PC-3 (cell line): ENCODE measurements around the gene LRRC59. TPM values are rescaled to one million over a fixed set of nuclear protein-coding genes. Genes with fewer than 3 reads are reported as not detected.
"Not testable (repeated sequence)": the region's sequence is repeated elsewhere in the genome, so short reads cannot be mapped to it uniquely, and the experiment has no call there.

ENCODE experiments used
- ATAC-seq: fragments of 200-7000 bp; cut with Tn5 transposase; 2 replicates; pipeline ENCODE4 v1.9.1; 2020; ENCODE audit warnings: mild to moderate bottlenecking, moderate library complexity
- BruUV-seq: library from RNA; stranded (reverse); fragments of 400-500 nt; replicated peaks from 2 replicates; lab custom pipeline; 2021; lab: Mats Ljungman, UMichigan
- CTCF ChIA-PET: fragments of 300-600 bp; sonication (Branson Sonifier 250); formaldehyde crosslinking; loops from one replicate; lab custom pipeline; 2022; ENCODE audit warnings: antibody characterized with exemption; lab: Charles Lee
- POLR2A ChIA-PET: fragments of 300-600 bp; sonication (Branson Sonifier 250); formaldehyde crosslinking; loops from one replicate; lab custom pipeline; 2022; ENCODE audit warnings: antibody characterized with exemption; ENCODE audit not compliant: unreplicated experiment; lab: Charles Lee
- DNase-seq: peaks from one replicate; pipeline ENCODE4 v3.0.0-alpha.2; 2015
- H2AFZ ChIP-seq: fragments of 300-600 bp; sonication (generic); 2 replicates; pipeline ENCODE4 v1.6.0; 2016; ENCODE audit warnings: antibody characterized with exemption, low read length
- H3F3A ChIP-seq: fragments of 300-600 bp; sonication (generic); one replicate; pipeline ENCODE4 v1.6.0; 2017; ENCODE audit warnings: antibody characterized with exemption, low read length, control low read depth, mild to moderate bottlenecking; ENCODE audit not compliant: unreplicated experiment
- H3K27ac ChIP-seq: fragments of 300-600 bp; sonication (generic); 2 replicates; pipeline ENCODE4 v1.5.1; 2016; ENCODE audit warnings: mild to moderate bottlenecking, low read length
- H3K27me3 ChIP-seq: fragments of 300-600 bp; sonication (generic); 2 replicates; pipeline ENCODE4 v1.6.1; 2016; ENCODE audit warnings: low read length, mixed read lengths
- H3K36me3 ChIP-seq: fragments of 300-600 bp; sonication (generic); 2 replicates; pipeline ENCODE4 v1.6.1; 2016; ENCODE audit warnings: low read depth, mixed run types, low read length, mixed read lengths
- H3K4me1 ChIP-seq: fragments of 300-600 bp; sonication (generic); 2 replicates; pipeline ENCODE4 v1.5.1; 2016; ENCODE audit warnings: low read length; ENCODE audit not compliant: insufficient read depth
- H3K4me2 ChIP-seq: fragments of 300-600 bp; sonication (generic); 2 replicates; pipeline ENCODE4 v1.6.0; 2016; ENCODE audit warnings: low read length
- H3K4me3 ChIP-seq: fragments of 300-600 bp; sonication (generic); 2 replicates; pipeline ENCODE4 v1.5.1; 2016; ENCODE audit warnings: mild to moderate bottlenecking, low read length, mixed read lengths
- H3K79me2 ChIP-seq: fragments of 300-600 bp; sonication (generic); 2 replicates; pipeline ENCODE4 v1.6.1; 2017; ENCODE audit warnings: low read length, mixed read lengths
- H3K9ac ChIP-seq: fragments of 300-600 bp; sonication (generic); 2 replicates; pipeline ENCODE4 v1.6.0; 2016; ENCODE audit warnings: mild to moderate bottlenecking, low read length
- H3K9me2 ChIP-seq: fragments of 300-600 bp; sonication (generic); replicated peaks from 2 replicates; pipeline ENCODE4 v1.6.1; 2016; ENCODE audit warnings: mixed run types, low read length, mixed read lengths
- H3K9me3 ChIP-seq: fragments of 300-600 bp; sonication (generic); 2 replicates; pipeline ENCODE4 v1.6.1; 2016; ENCODE audit warnings: low read length, mixed read lengths
- H4K20me1 ChIP-seq: fragments of 300-600 bp; sonication (generic); 2 replicates; pipeline ENCODE4 v1.6.1; 2016; ENCODE audit warnings: low read length, mixed read lengths
- CTCF ChIP-seq: fragments of 300-600 bp; sonication (generic); conservative IDR thresholded peaks from 2 replicates; pipeline ENCODE4 v1.5.1; 2017; ENCODE audit warnings: antibody characterized with exemption, low read depth, mild to moderate bottlenecking, low read length
- EZH2 ChIP-seq: fragments of 300-600 bp; sonication (generic); IDR thresholded peaks from one replicate; pipeline ENCODE4 v1.6.1; 2017; ENCODE audit warnings: antibody characterized with exemption, mild to moderate bottlenecking, low read length; ENCODE audit not compliant: unreplicated experiment
- EZH2phosphoT487 ChIP-seq: fragments of 300-600 bp; sonication (generic); IDR thresholded peaks from 2 replicates; pipeline ENCODE4 v1.6.1; 2018; ENCODE audit warnings: mild to moderate bottlenecking, antibody characterized with exemption, low read length, borderline replicate concordance
- intact Hi-C: fragments of 100-400 bp; cut with micrococcal nuclease; formaldehyde crosslinking; loops from 2 replicates; pipeline ENCODE4 v1.9.0; 2023
- total RNA-seq: library from RNA; depleted of rRNA; stranded (reverse); fragments of >200 nt; gene quantifications from 2 replicates; pipeline ENCODE4 v1.2.3, GENCODE V29; 2014

The LRRC59 gene
- total RNA-seq, 1 experiment from 2014 or later, result 324 TPM

- H3F3A ChIP-seq, POLR2A ChIA-PET, DNase-seq, H3K27me3 ChIP-seq, intact Hi-C loops, H3K9me2 ChIP-seq, H3K4me3 ChIP-seq, BruUV-seq, H3K36me3 ChIP-seq, H3K9me3 ChIP-seq, H3K4me2 ChIP-seq, H3K9ac ChIP-seq, H3K27ac ChIP-seq, H2AFZ ChIP-seq, H4K20me1 ChIP-seq, ATAC-seq, CTCF ChIA-PET, H3K79me2 ChIP-seq: not testable (repeated sequence)
- peaks cover 36% of the 10 kb centered on the region for H3K4me1 ChIP-seq
These were observed 22.3 kb upstream of the LRRC59 start for GRCh38 chr17:50419577-50419976.

- H3K36me3 ChIP-seq, result no peaks in the 10 kb centered on the region
- H3K9me2 ChIP-seq, result no peaks in the 10 kb centered on the region
- TF ChIP-seq EZH2, result no peak
- TF ChIP-seq EZH2phosphoT487, result no peak
- TF ChIP-seq CTCF, result no peak
- peak overlapping the region; percentile 35; the same call in 1 of the 2 replicates for H2AFZ ChIP-seq
- H3F3A ChIP-seq, result no peaks in the 10 kb centered on the region
- DNase-seq (peak; percentile 68), ATAC-seq (peak; percentile 61)
- H3K4me2 ChIP-seq, result peak overlapping the region; percentile 26; the same call in 1 of the 2 replicates
- peaks cover 14% of the 10 kb centered on the region for H3K4me1 ChIP-seq
- no peak overlapping the region for H3K9ac ChIP-seq
- H3K9me3 ChIP-seq, result no peaks in the 10 kb centered on the region
- H3K4me3 ChIP-seq, result no peak overlapping the region
- no peaks in the 10 kb centered on the region for H4K20me1 ChIP-seq
- H3K27ac ChIP-seq, result no peak overlapping the region
- ChIA-PET POLR2A (no interaction called here), CTCF (no interaction called here)
- H3K27me3 ChIP-seq, result no peaks in the 10 kb centered on the region
- intact Hi-C loops, result no loop called here
- no peaks in the 10 kb centered on the region for H3K79me2 ChIP-seq
- no TSS peak for BruUV-seq
These were observed 17.5 kb upstream of the LRRC59 start for GRCh38 chr17:50414808-50415207.

- no peaks in the 10 kb centered on the region for H3K27me3 ChIP-seq
- H4K20me1 ChIP-seq, result no peaks in the 10 kb centered on the region
- H3K27ac ChIP-seq, result no peak overlapping the region
- no peaks in the 10 kb centered on the region for H3F3A ChIP-seq
- TF ChIP-seq CTCF (no peak), EZH2 (no peak), EZH2phosphoT487 (no peak)
- POLR2A ChIA-PET, result no interaction called here
- BruUV-seq, result no TSS peak
- no peaks in the 10 kb centered on the region for H3K9me2 ChIP-seq
- no peak overlapping the region for H3K9ac ChIP-seq
- H3K4me3 ChIP-seq, result no peak overlapping the region
- no peaks in the 10 kb centered on the region for H3K9me3 ChIP-seq
- CTCF ChIA-PET, result no interaction called here
- no peak overlapping the region for H2AFZ ChIP-seq
- H3K4me1 ChIP-seq, result peaks cover 14% of the 10 kb centered on the region
- no peak overlapping the region for H3K4me2 ChIP-seq
- no peak for ATAC-seq
- intact Hi-C loops, result no loop called here
- no peak for DNase-seq
- no peaks in the 10 kb centered on the region for H3K79me2 ChIP-seq
- H3K36me3 ChIP-seq, result no peaks in the 10 kb centered on the region
These were observed 14.9 kb upstream of the LRRC59 start for GRCh38 chr17:50412188-50412732.
